Measurements from ENCODE around the gene GRK5. TPM values are rescaled to one million over a fixed set of nuclear protein-coding genes. Genes with fewer than 3 reads are reported as not detected.

Gene GRK5
- total and polyA plus RNA-seq, 9 of the 15 experiments (the other 6 are each of a cell fraction or from before 2014, with no cell fraction given), result 0.46 to 0.83 (median 0.67) TPM; not detected in 2

DNA sequence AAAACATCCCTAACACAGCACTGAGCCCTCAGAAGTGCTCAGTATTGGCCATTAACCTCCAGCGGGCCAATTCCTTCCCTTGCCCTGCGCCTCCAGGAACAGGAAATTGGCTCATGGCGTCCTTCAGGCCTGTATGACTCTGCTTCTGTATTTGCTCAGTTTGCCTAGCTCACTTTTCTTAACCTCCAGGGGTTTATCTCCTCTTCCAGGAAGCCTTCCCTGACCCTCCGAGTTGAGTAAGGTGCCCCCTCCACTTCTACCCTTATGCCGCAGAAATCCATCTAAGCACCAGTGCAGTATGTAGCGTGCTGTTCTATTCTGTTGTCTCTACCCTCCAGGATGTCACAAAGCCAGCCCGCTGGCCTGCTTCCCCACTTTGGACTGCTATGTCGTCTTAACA, 40.8 kb upstream of the GRK5 start (continued):
- TF ChIP-seq, protein P1, sequence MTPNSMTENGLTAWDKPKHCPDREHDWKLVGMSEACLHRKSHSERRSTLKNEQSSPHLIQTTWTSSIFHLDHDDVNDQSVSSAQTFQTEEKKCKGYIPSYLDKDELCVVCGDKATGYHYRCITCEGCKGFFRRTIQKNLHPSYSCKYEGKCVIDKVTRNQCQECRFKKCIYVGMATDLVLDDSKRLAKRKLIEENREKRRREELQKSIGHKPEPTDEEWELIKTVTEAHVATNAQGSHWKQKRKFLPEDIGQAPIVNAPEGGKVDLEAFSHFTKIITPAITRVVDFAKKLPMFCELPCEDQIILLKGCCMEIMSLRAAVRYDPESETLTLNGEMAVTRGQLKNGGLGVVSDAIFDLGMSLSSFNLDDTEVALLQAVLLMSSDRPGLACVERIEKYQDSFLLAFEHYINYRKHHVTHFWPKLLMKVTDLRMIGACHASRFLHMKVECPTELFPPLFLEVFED (CRISPR knock-in tag; conservative IDR thresholded peaks at IDR 0.05), result no peak
- peak; percentile 54; the same call in 1 of the 2 replicates for TF ChIP-seq BCOR (IDR thresholded peaks at IDR 0.05)
- peak; percentile 35 for TF ChIP-seq RBM25 (IDR thresholded peaks at IDR 0.05; ENCODE audit: low read depth, low read length, severe bottlenecking)
- TF ChIP-seq ETS2 (tag; IDR thresholded peaks at IDR 0.05; ENCODE audit: borderline replicate concordance, poor library complexity, severe bottlenecking), result no peak

DNA sequence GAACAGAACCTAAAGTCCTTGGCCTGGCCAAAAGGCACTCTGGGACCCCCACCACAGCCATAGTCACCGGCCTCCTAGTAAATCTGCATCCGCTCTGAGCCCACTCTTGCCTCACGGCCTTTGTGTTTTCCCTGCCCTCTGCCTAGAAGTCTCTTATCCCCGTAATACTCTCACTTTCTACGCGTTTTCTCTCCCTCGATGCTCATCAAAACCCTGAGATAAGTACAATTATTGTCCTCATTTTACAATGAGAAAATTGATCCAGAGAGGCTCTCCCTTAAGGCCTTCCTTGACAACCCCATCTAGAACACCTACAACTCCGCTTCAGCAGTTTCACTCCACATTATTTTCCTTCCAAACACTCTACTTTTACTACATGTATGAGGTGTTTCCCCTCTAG, 40.3 kb upstream of the GRK5 start:
- Histone ChIP-seq H3K4me1 (replicated peaks in 1 of 2; ENCODE audit: control insufficient read depth in 2 of 2, insufficient read depth in 2 of 2, low read length in 2 of 2) (peaks cover 34 to 38% of the 10 kb centered on the region in 2 experiments), H3K27me3 (ENCODE audit: control insufficient read depth in 2 of 2, insufficient read depth in 2 of 2, low read length in 2 of 2) (no peaks in the 10 kb centered on the region), H3K9ac (ENCODE audit: insufficient read depth in 1 of 2, low read depth in 2 of 2, low read length in 2 of 2) (peak overlapping the region in 1 of 2 experiments; percentile 95; a peak in 2 of 4 replicates), H4K20me1 (replicated peaks; ENCODE audit: control insufficient read depth, insufficient read depth, low read length) (no peaks in the 10 kb centered on the region), H3K79me2 (ENCODE audit: control insufficient read depth, insufficient read depth, low read length) (peaks cover 42% of the 10 kb centered on the region), H2AFZ (ENCODE audit: low read depth, low read length) (no peak overlapping the region), H3K36me3 (ENCODE audit: control insufficient read depth, insufficient read depth, low read length) (peaks cover 55% of the 10 kb centered on the region), H3K9me3 (replicated peaks; ENCODE audit: control insufficient read depth, insufficient read depth, low read depth, low read length) (no peaks in the 10 kb centered on the region), H3K9me1 (ENCODE audit: control insufficient read depth, insufficient read depth, low read length) (no peaks in the 10 kb centered on the region), H3K27ac (ENCODE audit: extremely low read depth, low read depth, low read length) (peak overlapping the region; percentile 97), H3K4me2 (ENCODE audit: insufficient read depth, low read length) (no peak overlapping the region; the same call in 1 of the 2 replicates), H3K4me3 (no peak overlapping the region)
- DNase-seq (ENCODE audit: extremely low read depth in 1 of 4, low spot score in 3 of 4) (no peak), ATAC-seq (no peak), FAIRE-seq (no peak)
- in situ Hi-C loops (cut with MboI), result no loop called here
- ChIA-PET POLR2A (no interaction called here), CTCF (ENCODE audit: low intra/inter-chr PET ratio) (no interaction called here)
- WGBS (ENCODE audit: insufficient coverage, low coverage, missing lambda C conversion rate), result 74% methylated on average over 8 of the region's 8 CpGs
- no TSS peak for BruUV-seq (replicated peaks)
- intact Hi-C loops (cut with micrococcal nuclease), result no loop called here
- TF ChIP-seq POLR2A (conservative IDR thresholded peaks at IDR 0.05), result 0 out of 2 replicates have a peak, but pooled peaks have one; percentile 45
- TF ChIP-seq ZNF780A (CRISPR knock-in tag; IDR thresholded peaks at IDR 0.05), result no peak

Data from K562 (cell line).